Fibroblast of skin of scalp (primary cell): ENCODE measurements around the gene SCRN1.
A peak's percentile ranks its signal among the peaks of the same experiment; 100 is the strongest.

Experiments used
- DNase-seq: peaks from one replicate; pipeline ENCODE4 v3.0.0-alpha.2; 2013

SCRN1 gene

GRCh38 chr7:29886827-29887226 is 102.8 kb downstream of the SCRN1 start:
- DNase-seq, result no peak

- DNase-seq, result no peak
These were observed 104.0 kb downstream of the SCRN1 start for GRCh38 chr7:29885626-29886025.

GRCh38 chr7:29884399-29885272 is 105.0 kb downstream of the SCRN1 start:
- no peak for DNase-seq

GRCh38 chr7:29883462-29884398 is 105.9 kb downstream of the SCRN1 start:
- no peak for DNase-seq

- DNase-seq, result no peak
These were observed 107.1 kb downstream of the SCRN1 start for GRCh38 chr7:29882481-29882880.

- DNase-seq, result no peak
These were observed 107.9 kb downstream of the SCRN1 start for GRCh38 chr7:29881724-29882123.

GRCh38 chr7:29879609-29880008 is 110.0 kb downstream of the SCRN1 start:
- peak; percentile 47 for DNase-seq

- peak; percentile 51 for DNase-seq
These were observed 111.4 kb downstream of the SCRN1 start for GRCh38 chr7:29878081-29878688.

- no peak for DNase-seq
These were observed 112.4 kb downstream of the SCRN1 start for GRCh38 chr7:29877196-29877595.

- no peak for DNase-seq
These were observed 113.9 kb downstream of the SCRN1 start for GRCh38 chr7:29875741-29876140.

GRCh38 chr7:29873644-29874294 is 115.8 kb downstream of the SCRN1 start:
- DNase-seq, result no peak

- DNase-seq, result peak; percentile 75
These were observed 117.7 kb downstream of the SCRN1 start for GRCh38 chr7:29871787-29872398.
